MV-4-11 (cell line): ENCODE data around the gene PTN.

ENCODE experiments used
- DNase-seq: peaks from one replicate; lab custom pipeline; 2025; lab: John Stamatoyannopoulos, UW

The PTN gene

GRCh38 chr7:137324796-137325696, 18.5 kb downstream of the PTN start:
- no peak for DNase-seq

GRCh38 chr7:137316648-137317353, 26.7 kb downstream of the PTN start:
- DNase-seq: no peak

GRCh38 chr7:137313201-137313600, 30.3 kb downstream of the PTN start:
- no peak for DNase-seq

GRCh38 chr7:137306748-137307147, 36.8 kb downstream of the PTN start:
- no peak for DNase-seq

GRCh38 chr7:137305901-137306621, 37.5 kb downstream of the PTN start:
- DNase-seq: no peak

GRCh38 chr7:137304624-137305235, 38.8 kb downstream of the PTN start:
- DNase-seq: no peak

- DNase-seq: no peak
These were observed 39.4 kb downstream of the PTN start for GRCh38 chr7:137304165-137304564.

- no peak for DNase-seq
These were observed 41.5 kb downstream of the PTN start for GRCh38 chr7:137302081-137302480.

GRCh38 chr7:137298464-137298794, 45.1 kb downstream of the PTN start:
- DNase-seq: no peak

- DNase-seq: no peak
These were observed 45.7 kb downstream of the PTN start for GRCh38 chr7:137297551-137298463.

GRCh38 chr7:137296576-137296975, 47.0 kb downstream of the PTN start:
- no peak for DNase-seq

GRCh38 chr7:137295739-137296324, 47.7 kb downstream of the PTN start:
- DNase-seq: no peak

GRCh38 chr7:137289101-137289500, 54.4 kb downstream of the PTN start:
- DNase-seq: no peak

GRCh38 chr7:137287651-137288258, 55.8 kb downstream of the PTN start:
- no peak for DNase-seq

GRCh38 chr7:137283153-137283552, 60.4 kb downstream of the PTN start:
- DNase-seq: no peak

- no peak for DNase-seq
These were observed 61.5 kb downstream of the PTN start for GRCh38 chr7:137282043-137282442.

GRCh38 chr7:137276189-137276588, 67.3 kb downstream of the PTN start:
- no peak for DNase-seq

- DNase-seq: no peak
These were observed 71.3 kb downstream of the PTN start for GRCh38 chr7:137272249-137272648.

GRCh38 chr7:137269240-137269639, 74.3 kb downstream of the PTN start:
- no peak for DNase-seq
